ENCODE results near the gene CYGB. TPM values are rescaled to one million over a fixed set of nuclear protein-coding genes. Genes with fewer than 3 reads are reported as not detected.
A peak's percentile ranks its signal among the peaks of the same experiment; 100 is the strongest.

Gene CYGB
- total RNA-seq: 10 to 100 TPM; 12.6 to 23.2 (median 18.8) TPM

- Histone ChIP-seq H3K4me1 (peaks cover 0 to 75% (median 34%) of the 10 kb centered on the region in 3 donors), H3K27ac (peak within 1 kb of the TSS in 3 of 4 donors; percentile 69 to 86 (median 76)), H3K9me3 (no peaks in the 10 kb centered on the region), H3K27me3 (peaks cover 53% of the 10 kb centered on the region), H3K36me3 (no peaks in the 10 kb centered on the region), H3K4me3 (peak within 1 kb of the TSS; percentile 15 to 56)
- TF ChIP-seq EP300 (IDR thresholded peaks at IDR 0.05): no peak
- no peak for TF ChIP-seq POLR2A (IDR thresholded peaks at IDR 0.05)
- TF ChIP-seq POLR2AphosphoS5 (IDR thresholded peaks at IDR 0.05): no peak
- no peak for TF ChIP-seq CTCF (IDR thresholded peaks at IDR 0.05)
- no CpG with 5 or more reads among the region's 95 CpGs for WGBS, 2 donors (ENCODE audit: low coverage in 1 of 2)
- ATAC-seq: peak; percentile 43
Measured at GRCh38 chr17:76537578-76538280, at the start of gene CYGB. Gene CYGB, minus strand, starts transcription at chr17:76537709. Its CDS starts 167 bp downstream, at chr17:76537542.

GRCh38 chr17:76586741-76587487 lies 49.4 kb upstream of the CYGB start:
- Histone ChIP-seq H3K9me3 (no peaks in the 10 kb centered on the region), H3K4me1 (peaks cover 0 to 29% (median 10%) of the 10 kb centered on the region in 3 donors), H3K27me3 (peaks cover 66% of the 10 kb centered on the region), H3K4me3 (peak overlapping the region in 1 of 2 donors; percentile 67), H3K36me3 (no peaks in the 10 kb centered on the region), H3K27ac (no peak overlapping the region)
- ATAC-seq: no peak
- no peak for TF ChIP-seq CTCF (IDR thresholded peaks at IDR 0.05)
- no peak for TF ChIP-seq EP300 (IDR thresholded peaks at IDR 0.05)
- TF ChIP-seq POLR2AphosphoS5 (IDR thresholded peaks at IDR 0.05): no peak
- no peak for TF ChIP-seq POLR2A (IDR thresholded peaks at IDR 0.05)
- WGBS, 2 donors (ENCODE audit: low coverage in 1 of 2): 0 to 34% methylated on average over 1 to 10 of the region's 17 CpGs

GRCh38 chr17:76585649-76586593 lies 48.4 kb upstream of the CYGB start, which contains the start of gene ST6GALNAC2:
Gene ST6GALNAC2, minus strand, starts transcription at chr17:76585860. Its CDS starts 52 bp downstream, at chr17:76585808.
- Histone ChIP-seq H3K27me3 (peaks cover 57% of the 10 kb centered on the region), H3K36me3 (no peaks in the 10 kb centered on the region), H3K4me1 (peaks cover 0 to 29% (median 10%) of the 10 kb centered on the region in 3 donors), H3K27ac (peak within 1 kb of the TSS in 3 of 4 donors; percentile 51 to 76 (median 69)), H3K9me3 (no peaks in the 10 kb centered on the region), H3K4me3 (peak within 1 kb of the TSS; percentile 32 to 67)
- TF ChIP-seq POLR2AphosphoS5 (IDR thresholded peaks at IDR 0.05): no peak
- TF ChIP-seq POLR2A (IDR thresholded peaks at IDR 0.05): peak; percentile 35 to 43
- peak in 3 of 4 experiments; percentile 6 to 62 (median 37) for TF ChIP-seq CTCF (IDR thresholded peaks at IDR 0.05)
- ATAC-seq: peak; percentile 81
- WGBS, 2 donors (ENCODE audit: low coverage in 1 of 2): 0 to 4% methylated on average over 1 to 4 of the region's 84 CpGs

- ATAC-seq: peak; percentile 26
- peaks cover 0 to 29% (median 10%) of the 10 kb centered on the region in 3 donors for H3K4me1 ChIP-seq
- TF ChIP-seq EP300 (IDR thresholded peaks at IDR 0.05) (no peak), POLR2AphosphoS5 (IDR thresholded peaks at IDR 0.05) (no peak), CTCF (IDR thresholded peaks at IDR 0.05) (no peak), POLR2A (IDR thresholded peaks at IDR 0.05) (no peak)
- WGBS, 2 donors (ENCODE audit: low coverage in 1 of 2): 0% methylated on average over 1 of the region's 62 CpGs; no CpG with 5 or more reads in 1 of the 2 donors
- H3K27me3 ChIP-seq: peaks cover 51% of the 10 kb centered on the region
- peak overlapping the region; percentile 32 to 67 for H3K4me3 ChIP-seq
- H3K9me3 ChIP-seq: no peaks in the 10 kb centered on the region
- no peaks in the 10 kb centered on the region for H3K36me3 ChIP-seq
- peak overlapping the region in 3 of 4 donors; percentile 51 to 76 (median 69) for H3K27ac ChIP-seq
Measured at GRCh38 chr17:76585033-76585648, 47.6 kb upstream of the CYGB start.

Measured in gastroesophageal sphincter (tissue), 4 donors.